DOHH2 (cell line): Measurements from ENCODE around the gene HSPA9.

Source experiments
- H3F3A ChIP-seq: fragments of 200-600 bp; sonication (generic), shearing (Covaris generic); 2 replicates; pipeline ENCODE4 v1.6.0; 2016; ENCODE audit warnings: antibody characterized with exemption, mild to moderate bottlenecking; ENCODE audit not compliant: control insufficient read depth, insufficient read depth
- H3K27ac ChIP-seq: fragments of 200-600 bp; sonication (generic); 2 replicates; pipeline ENCODE4 v1.5.1; 2014; ENCODE audit warnings: low read depth, mild to moderate bottlenecking, low read length, moderate library complexity
- H3K27me3 ChIP-seq: fragments of 200-600 bp; sonication (generic); 2 replicates; pipeline ENCODE4 v1.6.1; 2014; ENCODE audit warnings: mild to moderate bottlenecking, low read length, mixed read lengths; ENCODE audit not compliant: control insufficient read depth
- H3K36me3 ChIP-seq: fragments of 200-600 bp; sonication (generic); 2 replicates; pipeline ENCODE4 v1.6.1; 2014; ENCODE audit warnings: mild to moderate bottlenecking, low read length, moderate library complexity, mixed read lengths; ENCODE audit not compliant: control insufficient read depth
- H3K4me1 ChIP-seq: fragments of 200-600 bp; sonication (generic); 2 replicates; pipeline ENCODE4 v1.6.1; 2014; ENCODE audit warnings: mild to moderate bottlenecking, low read length, mixed read lengths; ENCODE audit not compliant: control insufficient read depth
- H3K4me2 ChIP-seq: fragments of 200-600 bp; sonication (generic); 2 replicates; pipeline ENCODE4 v1.6.0; 2014; ENCODE audit warnings: mild to moderate bottlenecking, low read length, moderate library complexity
- H3K4me3 ChIP-seq: fragments of 200-600 bp; sonication (generic); 2 replicates; pipeline ENCODE4 v1.5.1; 2014; ENCODE audit warnings: mild to moderate bottlenecking, low read length, mixed read lengths
- H3K79me2 ChIP-seq: fragments of 200-600 bp; sonication (generic); 2 replicates; pipeline ENCODE4 v1.6.1; 2014; ENCODE audit warnings: mild to moderate bottlenecking, low read length, mixed read lengths; ENCODE audit not compliant: control insufficient read depth
- H3K9me2 ChIP-seq: fragments of 200-600 bp; sonication (generic); replicated peaks from 2 replicates; pipeline ENCODE4 v1.6.1; 2014; ENCODE audit warnings: mild to moderate bottlenecking, low read length, mixed read lengths; ENCODE audit not compliant: control insufficient read depth
- H3K9me3 ChIP-seq: fragments of 200-600 bp; sonication (generic); 2 replicates; pipeline ENCODE4 v1.6.1; 2014; ENCODE audit warnings: antibody characterized with exemption, low read length, mixed read lengths; ENCODE audit not compliant: control insufficient read depth, insufficient read depth
- H4K20me1 ChIP-seq: fragments of 200-600 bp; sonication (generic); 2 replicates; pipeline ENCODE4 v1.6.0; 2014; ENCODE audit warnings: low read depth, mild to moderate bottlenecking, antibody characterized with exemption, low read length, moderate library complexity; ENCODE audit not compliant: control insufficient read depth, insufficient read depth
- CTCF ChIP-seq: fragments of 200-600 bp; sonication (generic); IDR thresholded peaks from one replicate; pipeline ENCODE4 v1.5.1; 2014; ENCODE audit warnings: antibody characterized with exemption, mild to moderate bottlenecking, low read depth, low read length; ENCODE audit not compliant: poor library complexity, severe bottlenecking
- EZH2phosphoT487 ChIP-seq: fragments of 200-600 bp; sonication (generic); IDR thresholded peaks from 2 replicates; pipeline ENCODE4 v1.6.1; 2017; ENCODE audit warnings: borderline replicate concordance, mild to moderate bottlenecking, antibody characterized with exemption, low read length, moderate library complexity, mixed read lengths

The HSPA9 gene

DNA sequence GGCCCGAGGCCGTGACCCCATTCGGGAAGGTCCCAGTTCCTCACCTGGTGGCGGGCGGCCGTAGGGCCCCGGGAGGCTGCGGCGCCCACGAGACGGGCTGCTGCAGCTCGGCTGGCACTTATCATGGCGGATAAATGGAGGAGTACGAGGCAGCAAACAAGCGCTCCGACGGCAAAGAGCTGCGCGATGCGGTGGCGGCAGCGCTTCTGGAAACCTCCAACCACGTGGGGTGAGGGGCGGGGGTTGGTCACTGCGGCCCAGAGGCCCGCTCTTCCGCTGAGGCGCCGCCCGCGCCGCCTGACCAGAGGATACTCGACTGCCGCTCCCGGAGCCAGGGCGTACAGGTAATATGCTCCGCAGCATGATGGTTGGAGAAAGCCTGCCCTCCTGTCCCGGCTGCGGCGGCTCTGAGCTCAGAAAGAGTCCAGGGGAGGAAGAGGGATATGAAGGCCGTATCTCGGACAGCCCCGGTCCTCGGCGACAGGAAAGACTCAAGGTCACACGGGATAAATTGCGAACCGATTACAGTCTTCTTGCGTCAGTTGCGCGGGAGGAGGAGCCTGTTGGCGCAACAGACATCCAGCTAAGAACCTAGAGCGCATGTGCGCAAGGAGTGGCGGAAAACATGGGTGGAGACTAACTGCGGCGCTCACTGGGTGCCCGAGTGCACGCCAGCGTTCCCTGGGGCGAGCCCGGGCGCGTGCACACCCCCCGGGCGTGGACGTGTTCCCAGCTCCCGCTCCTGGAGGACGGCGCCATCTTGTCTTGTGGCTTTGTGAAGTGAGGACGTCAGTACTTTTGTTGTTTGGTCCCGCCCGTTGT is at the start of gene HSPA9:
Gene HSPA9, minus strand, starts transcription at position 208 of the 822 bp plus-strand sequence. Its CDS starts 83 bp downstream, at position 125.
- H3K9me3 ChIP-seq: no peaks in the 10 kb centered on the region
- peaks cover 7% of the 10 kb centered on the region; the same call in 1 of the 2 replicates for H3F3A ChIP-seq
- peaks cover 36% of the 10 kb centered on the region for H3K4me1 ChIP-seq
- peak within 1 kb of the TSS; percentile 95 for H3K4me3 ChIP-seq
- H3K36me3 ChIP-seq: peaks cover 48% of the 10 kb centered on the region
- H3K79me2 ChIP-seq: peaks cover 51% of the 10 kb centered on the region
- H4K20me1 ChIP-seq: no peaks in the 10 kb centered on the region; the same call in 1 of the 2 replicates
- peak within 1 kb of the TSS; percentile 86 for H3K27ac ChIP-seq
- peak within 1 kb of the TSS; percentile 76 for H3K4me2 ChIP-seq
- H3K27me3 ChIP-seq: no peaks in the 10 kb centered on the region
- TF ChIP-seq CTCF (no peak), EZH2phosphoT487 (no peak)
- H3K9me2 ChIP-seq: no peaks in the 10 kb centered on the region

- Histone ChIP-seq H3K27me3 (peaks cover 2% of the 10 kb centered on the region; the same call in 1 of the 2 replicates), H4K20me1 (no peaks in the 10 kb centered on the region), H3K79me2 (no peaks in the 10 kb centered on the region), H3K4me1 (no peaks in the 10 kb centered on the region), H3K4me2 (no peak overlapping the region), H3K9me3 (no peaks in the 10 kb centered on the region), H3K36me3 (no peaks in the 10 kb centered on the region), H3F3A (no peaks in the 10 kb centered on the region), H3K4me3 (no peak overlapping the region), H3K9me2 (no peaks in the 10 kb centered on the region), H3K27ac (no peak overlapping the region)
- TF ChIP-seq CTCF: no peak
- no peak for TF ChIP-seq EZH2phosphoT487
These were observed 47.9 kb upstream of the HSPA9 start for GRCh38 chr5:138623053-138623452.

DNA sequence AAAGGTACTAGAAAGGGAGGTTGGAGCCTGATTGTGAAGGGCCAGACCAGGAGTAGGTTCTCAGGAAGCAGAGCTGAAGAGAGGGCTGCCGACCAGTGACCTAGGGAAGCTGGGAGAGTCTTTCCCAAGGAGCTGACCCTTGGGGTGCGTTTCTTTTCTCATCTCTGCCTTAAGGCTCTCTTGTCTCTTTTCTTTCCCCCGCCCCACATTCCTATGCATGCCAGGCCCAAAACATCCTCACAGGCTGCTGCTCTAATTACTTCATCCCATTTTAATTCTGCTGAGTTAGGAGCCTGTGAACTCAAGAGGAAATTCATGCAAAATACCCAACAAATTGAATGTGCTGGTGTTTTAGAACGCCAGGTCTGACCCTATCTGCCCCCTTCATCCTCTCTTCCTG is 46.9 kb upstream of the HSPA9 start:
- Histone ChIP-seq H3K4me1 (no peaks in the 10 kb centered on the region), H3K36me3 (no peaks in the 10 kb centered on the region), H3K9me2 (no peaks in the 10 kb centered on the region), H3K4me2 (no peak overlapping the region), H3K79me2 (no peaks in the 10 kb centered on the region), H4K20me1 (no peaks in the 10 kb centered on the region), H3K9me3 (no peaks in the 10 kb centered on the region), H3F3A (no peaks in the 10 kb centered on the region), H3K27me3 (peaks cover 2% of the 10 kb centered on the region; the same call in 1 of the 2 replicates), H3K4me3 (no peak overlapping the region), H3K27ac (no peak overlapping the region)
- TF ChIP-seq CTCF: no peak
- TF ChIP-seq EZH2phosphoT487: no peak
